Measurements from ENCODE around the gene PRR23C.

DNA sequence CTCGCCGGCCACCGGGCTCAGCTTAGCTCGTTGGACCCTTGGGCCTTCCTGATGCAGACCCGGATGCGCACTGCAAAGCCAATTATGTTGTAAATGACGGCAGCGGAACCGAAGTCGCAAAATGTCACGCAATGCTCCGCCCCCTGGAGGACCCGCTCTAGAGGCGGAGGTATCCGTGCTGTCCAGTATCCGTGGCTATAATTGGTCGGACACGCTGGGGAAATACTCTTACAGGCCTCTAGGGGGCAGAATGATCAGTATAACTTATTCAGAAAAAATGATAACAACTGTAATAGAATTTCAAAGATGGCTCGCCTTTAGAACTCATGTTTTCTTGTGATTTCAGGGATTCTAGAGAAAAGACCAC is 23.8 kb downstream of the PRR23C start, which contains the start of gene PRR23B:
- TF ChIP-seq CTCF (conservative IDR thresholded peaks at IDR 0.05 in 1 of 2, IDR thresholded peaks at IDR 0.05 in 1 of 2; ENCODE audit: extremely low read depth in 1 of 2, insufficient read depth in 1 of 2, low read depth in 1 of 2, low read length in 2 of 2) = peak in 1 of 2 donors; percentile 17
- TF ChIP-seq EZH2 (IDR thresholded peaks at IDR 0.05; ENCODE audit: borderline replicate concordance, low read length) = no peak
